H1 (cell line): ENCODE results near the gene SGPP2. TPM values are rescaled to one million over a fixed set of nuclear protein-coding genes. Genes with fewer than 3 reads are reported as not detected.

ENCODE experiments used
- CTCF ChIA-PET: fragments of 300-600 bp; sonication (Branson Sonifier 250); formaldehyde crosslinking; loops from one replicate; lab custom pipeline; 2021; ENCODE audit not compliant: partially characterized antibody; lab: Charles Lee
- POLR2A ChIA-PET: fragments of 300-600 bp; sonication (Branson Sonifier 250); formaldehyde crosslinking; loops from one replicate; lab custom pipeline; 2021; ENCODE audit warnings: inconsistent platforms; ENCODE audit not compliant: partially characterized antibody; lab: Charles Lee
- DNase-seq, 2 experiments: peaks; one replicate each; pipeline versions ENCODE4 v3.0.0 to v3.0.0-alpha.2; 2010 to 2022; ENCODE audit warnings: low spot score in 2 of 2, low read depth in 1 of 2, mixed read lengths in 1 of 2
- FAIRE-seq: peaks from 2 replicates; lab custom pipeline; 2011; peaks lifted over from hg19 to GRCh38; lab: Jason Lieb, UNC
- H2AFZ ChIP-seq: 2 replicates; pipeline ENCODE4 v1.8.1; 2012; ENCODE audit warnings: low read length, inconsistent platforms
- H2AK5ac ChIP-seq: 2 replicates; pipeline ENCODE4 v1.6.1; 2013; ENCODE audit warnings: low read depth, low read length
- H2BK120ac ChIP-seq: replicated peaks from 2 replicates; pipeline ENCODE3; 2013; ENCODE audit warnings: low read depth, low read length, inconsistent platforms
- H2BK12ac ChIP-seq: 2 replicates; pipeline ENCODE4 v1.6.1; 2013; ENCODE audit warnings: low read depth, low read length
- H2BK15ac ChIP-seq: 2 replicates; pipeline ENCODE4 v1.6.1; 2013; ENCODE audit warnings: low read length
- H2BK20ac ChIP-seq: 2 replicates; pipeline ENCODE4 v1.6.1; 2013; ENCODE audit warnings: low read length
- H2BK5ac ChIP-seq: 2 replicates; pipeline ENCODE4 v1.6.1; 2013; ENCODE audit warnings: low read depth, low read length
- H3K14ac ChIP-seq: 2 replicates; pipeline ENCODE4 v1.6.1; 2013; ENCODE audit warnings: inconsistent platforms; ENCODE audit not compliant: insufficient read length
- H3K18ac ChIP-seq: 2 replicates; pipeline ENCODE4 v1.6.1; 2013; ENCODE audit warnings: low read length; ENCODE audit errors: extremely low read depth
- H3K23ac ChIP-seq: 2 replicates; pipeline ENCODE4 v1.6.1; 2013; ENCODE audit warnings: inconsistent platforms; ENCODE audit not compliant: insufficient read length
- H3K23me2 ChIP-seq: 2 replicates; pipeline ENCODE4 v1.6.1; 2013; ENCODE audit warnings: low read depth, low read length
- H3K27ac ChIP-seq: 2 replicates; pipeline ENCODE4 v1.6.1; 2011; ENCODE audit warnings: low read depth, low read length, inconsistent platforms
- H3K27me3 ChIP-seq, 4 experiments: replicated peaks in 1 of 4; 1 replicate in 1 of 4; 2 replicates in 3 of 4; pipeline versions ENCODE4 v1.6.1 to v1.8.1; 2011 to 2013; ENCODE audit warnings: low read length in 3 of 4, mild to moderate bottlenecking in 3 of 4, inconsistent platforms in 2 of 4, mixed read lengths in 2 of 4, moderate library complexity in 1 of 4; ENCODE audit not compliant: control insufficient read depth in 3 of 4, insufficient read depth in 3 of 4; ENCODE audit errors: extremely low read depth in 1 of 4
- H3K36me3 ChIP-seq, 4 experiments: 2 replicates each; pipeline versions ENCODE4 v1.6.1 to v1.8.1; 2011 to 2013; ENCODE audit warnings: mild to moderate bottlenecking in 4 of 4, low read length in 3 of 4, moderate library complexity in 2 of 4, control low read depth in 1 of 4, inconsistent platforms in 1 of 4; ENCODE audit not compliant: insufficient read depth in 4 of 4, control insufficient read depth in 2 of 4
- H3K4ac ChIP-seq: replicated peaks from 2 replicates; pipeline ENCODE3; 2013; ENCODE audit warnings: low read length, low read depth, mixed read lengths, inconsistent platforms; ENCODE audit not compliant: insufficient read length
- H3K4me1 ChIP-seq, 4 experiments: replicated peaks in 1 of 4; 1 replicate in 1 of 4; 2 replicates in 3 of 4; pipeline versions ENCODE4 v1.6.1 to v1.8.1; 2011 to 2013; ENCODE audit warnings: low read length in 3 of 4, inconsistent platforms in 2 of 4, mixed read lengths in 1 of 4; ENCODE audit not compliant: insufficient read depth in 4 of 4, control insufficient read depth in 3 of 4
- H3K4me2 ChIP-seq, 2 experiments: 2 replicates each; pipeline versions ENCODE4 v1.6.1 to v1.8.1; 2011 to 2013; ENCODE audit warnings: low read depth in 2 of 2, low read length in 2 of 2, control low read depth in 1 of 2, inconsistent platforms in 1 of 2, mild to moderate bottlenecking in 1 of 2; ENCODE audit not compliant: insufficient read depth in 1 of 2
- H3K4me3 ChIP-seq, 4 experiments: fragments of 200-600, 300-600 bp in 1 of 4; sonication (generic), shearing (Covaris generic), sonication (Bioruptor Twin) in 1 of 4; 2 replicates each; pipeline versions ENCODE4 v1.5.1 to v1.8.1; 2011 to 2016; ENCODE audit warnings: low read length in 4 of 4, low read depth in 3 of 4, control low read depth in 2 of 4, inconsistent platforms in 2 of 4, mild to moderate bottlenecking in 2 of 4, mixed read lengths in 1 of 4, moderate library complexity in 1 of 4; ENCODE audit not compliant: insufficient read depth in 2 of 4; ENCODE audit errors: extremely low read depth in 1 of 4
- H3K56ac ChIP-seq: replicated peaks from 2 replicates; pipeline ENCODE3; 2013; ENCODE audit warnings: low read depth, mild to moderate bottlenecking, mixed read lengths, low read length, inconsistent platforms; ENCODE audit not compliant: insufficient read length
- H3K79me1 ChIP-seq: 2 replicates; pipeline ENCODE4 v1.6.1; 2013; ENCODE audit warnings: low read depth, low read length, control low read depth
- H3K79me2 ChIP-seq, 2 experiments: 2 replicates each; pipeline versions ENCODE4 v1.6.1 to v1.8.1; 2012 to 2013; ENCODE audit warnings: low read length in 2 of 2, mild to moderate bottlenecking in 2 of 2, inconsistent platforms in 1 of 2; ENCODE audit not compliant: insufficient read depth in 2 of 2, control insufficient read depth in 1 of 2
- H3K9ac ChIP-seq, 4 experiments: replicated peaks in 1 of 4; 1 replicate in 1 of 4; 2 replicates in 3 of 4; pipeline versions ENCODE4 v1.6.1 to v1.8.1; 2011 to 2013; ENCODE audit warnings: low read depth in 3 of 4, low read length in 3 of 4, control low read depth in 2 of 4, mild to moderate bottlenecking in 2 of 4, moderate library complexity in 2 of 4, inconsistent platforms in 1 of 4; ENCODE audit errors: extremely low read depth in 1 of 4
- H3K9me3 ChIP-seq, 2 experiments: 2 replicates each; pipeline versions ENCODE4 v1.6.1 to v1.8.1; 2012 to 2013; ENCODE audit warnings: mild to moderate bottlenecking in 2 of 2, moderate library complexity in 2 of 2, control low read depth in 1 of 2, inconsistent platforms in 1 of 2, low read depth in 1 of 2, low read length in 1 of 2, mixed read lengths in 1 of 2; ENCODE audit not compliant: insufficient read depth in 2 of 2
- H4K20me1 ChIP-seq, 2 experiments: replicated peaks in 1 of 2; 2 replicates each; pipeline versions ENCODE3 to v1.8.1; 2011 to 2013; ENCODE audit warnings: inconsistent platforms in 2 of 2, low read length in 2 of 2, mild to moderate bottlenecking in 1 of 2; ENCODE audit not compliant: insufficient read depth in 2 of 2, control insufficient read depth in 1 of 2
- H4K5ac ChIP-seq: 2 replicates; pipeline ENCODE4 v1.6.1; 2013; ENCODE audit warnings: low read length, low read depth, mixed read lengths, inconsistent platforms; ENCODE audit not compliant: insufficient read length
- H4K8ac ChIP-seq: 2 replicates; pipeline ENCODE4 v1.8.0; 2013; ENCODE audit warnings: mild to moderate bottlenecking, moderate library complexity, low read length, inconsistent platforms; ENCODE audit not compliant: insufficient read depth; ENCODE audit errors: extremely low read depth
- H4K91ac ChIP-seq: replicated peaks from 2 replicates; pipeline ENCODE3; 2013; ENCODE audit warnings: low read length, mixed read lengths, inconsistent platforms; ENCODE audit not compliant: insufficient read length
- ATF3 ChIP-seq: IDR thresholded peaks from 2 replicates; pipeline ENCODE4 v1.6.1; 2011; ENCODE audit warnings: low read depth, mild to moderate bottlenecking, low read length; ENCODE audit not compliant: insufficient read depth
- BACH1 ChIP-seq: IDR thresholded peaks from 2 replicates; pipeline ENCODE4 v1.6.1; 2012; ENCODE audit warnings: low read length, improper control_type of control experiment
- CBX5 ChIP-seq: fragments of 300-800, 300-1000 bp; sonication (generic); IDR thresholded peaks from 2 replicates; pipeline ENCODE4 v1.7.1; 2016; ENCODE audit warnings: antibody characterized with exemption, low read length, low read depth
- E2F6 ChIP-seq: IDR thresholded peaks from 2 replicates; pipeline ENCODE4 v1.6.1; 2012; ENCODE audit warnings: inconsistent platforms
- EZH2 ChIP-seq: fragments of 200-600 bp; sonication (generic); IDR thresholded peaks from 2 replicates; pipeline ENCODE4 v1.7.1; 2012; ENCODE audit warnings: low read depth, mild to moderate bottlenecking, moderate library complexity, low read length, inconsistent platforms; ENCODE audit not compliant: severe bottlenecking
- HDAC6 ChIP-seq: IDR thresholded peaks from one replicate; pipeline ENCODE4 v1.7.1; 2012; ENCODE audit warnings: low read depth, mild to moderate bottlenecking, inconsistent platforms, low read length, moderate library complexity
- POLR2A ChIP-seq, 2 experiments: IDR thresholded peaks; 1 replicate in 1 of 2; 2 replicates in 1 of 2; pipeline ENCODE4 v1.6.1; 2011; ENCODE audit warnings: low read depth in 2 of 2, low read length in 2 of 2, mild to moderate bottlenecking in 2 of 2; ENCODE audit errors: control extremely low read depth in 1 of 2
- RXRA ChIP-seq: IDR thresholded peaks from 2 replicates; pipeline ENCODE4 v1.6.1; 2011; ENCODE audit warnings: low read depth, mild to moderate bottlenecking, low read length, moderate library complexity; ENCODE audit not compliant: insufficient read depth
- SP4 ChIP-seq: IDR thresholded peaks from 2 replicates; pipeline ENCODE4 v1.6.1; 2012; ENCODE audit warnings: low read length, inconsistent platforms
- TAF1 ChIP-seq: IDR thresholded peaks from 2 replicates; pipeline ENCODE4 v1.6.1; 2011; ENCODE audit warnings: mild to moderate bottlenecking, low read depth, low read length
- TEAD4 ChIP-seq: IDR thresholded peaks from 2 replicates; pipeline ENCODE4 v1.6.1; 2012; ENCODE audit warnings: low read depth, low read length, inconsistent platforms, mixed read lengths
- WGBS, 2 experiments: shearing (Covaris generic) in 1 of 2; methylation state at CpG; one replicate each; pipeline versions ENCODE4 v1.1.6 to v1.1.7; 2013 to 2015; ENCODE audit warnings: low lambda C conversion rate in 2 of 2, mixed read lengths in 2 of 2, inconsistent platforms in 1 of 2, low coverage in 1 of 2, missing lambda C conversion rate in 1 of 2; ENCODE audit not compliant: insufficient replicate concordance in 2 of 2, insufficient coverage in 1 of 2, insufficient read length in 1 of 2; ENCODE audit errors: extremely low coverage in 1 of 2, missing lambda C conversion rate in 1 of 2; 5-methylcytosine and 5-hydroxymethylcytosine counted together
- long read RNA-seq, 2 experiments: library from RNA in 1 of 2; library from capped mRNA in 1 of 2; stranded (forward); transcript quantifications; one replicate each; pipeline ENCODE4 v2.0.0, GENCODE V29; 2021; ENCODE audit warnings: inconsistent platforms in 1 of 2
- polyA minus RNA-seq, 3 experiments: library from RNA; depleted of rRNA, polyadenylated mRNA; stranded (reverse); fragments of >200 nt; gene quantifications; 1 replicate in 2 of 3; 2 replicates in 1 of 3; pipeline ENCODE4 v1.2.3, GENCODE V29; 2011
- polyA plus RNA-seq, 7 experiments: library from polyadenylated mRNA; depleted of rRNA in 3 of 7; stranded (reverse) in 5 of 7; unstranded in 2 of 7; fragments of >200 nt in 5 of 7; fragments of 200-250 nt in 2 of 7; gene quantifications; 1 replicate in 5 of 7; 2 replicates in 1 of 7; 4 replicates in 1 of 7; pipeline versions ENCODE4 v1.2.1 to v1.2.3, GENCODE V29; 2011 to 2013; ENCODE audit warnings: missing spikeins in 2 of 7, mixed read lengths in 2 of 7
- total RNA-seq: library from RNA; stranded (reverse); fragmentation: NEBNext Ultra II Directional; extraction: Animal tissue kit (Norgen Biotek cat#: 25700); gene quantifications from 2 replicates; pipeline ENCODE4 v1.2.1, GENCODE V29; 2021

Gene SGPP2
- total RNA-seq (not detected in 2 replicates), polyA plus RNA-seq (2011; rRNA removed) (0.27 and 0.29 TPM in 2 replicates), polyA minus RNA-seq (2011; rRNA and poly(A)+ RNA removed) (0.16 and 0.41 TPM in 2 replicates)
- polyA plus RNA-seq (2011; cell fraction: cytosol; rRNA removed), result 0.12 TPM
- 0.07 TPM for polyA plus RNA-seq (2011; cell fraction: nucleus; rRNA removed)
- 0.31 to 0.65 TPM (median 0.41 TPM) in 4 replicates for polyA plus RNA-seq (2012, experiment 1 of 2)
- polyA plus RNA-seq (2012, experiment 2 of 2), result 0.09 TPM
- 0.06 TPM for polyA plus RNA-seq (2013, experiment 1 of 2)
- polyA plus RNA-seq (2013, experiment 2 of 2), result 0.02 TPM
- not detected for polyA minus RNA-seq (2011; cell fraction: cytosol; rRNA and poly(A)+ RNA removed)
- not detected for polyA minus RNA-seq (2011; cell fraction: nucleus; rRNA and poly(A)+ RNA removed)
- long read RNA-seq, experiment 1, result 0 reads
- long read RNA-seq, experiment 2, result 0 reads

- Histone ChIP-seq H2AK5ac (no peak within 1 kb of the TSS), H3K4me2 (peak within 1 kb of the TSS; percentile 88 to 95), H2BK20ac (no peak within 1 kb of the TSS), H3K79me2 (no peaks in the 10 kb centered on the region), H4K5ac (no peak within 1 kb of the TSS), H3K36me3 (peaks cover 0 to 4% (median 0%) of the 10 kb centered on the region in 4 experiments; a peak in 1 of 8 replicates), H3K18ac (peak within 1 kb of the TSS; percentile 38; the same call in 1 of the 2 replicates), H3K9ac (peak within 1 kb of the TSS in 1 of 4 experiments; percentile 34; a peak in 1 of 7 replicates), H3K4me1 (peaks cover 2 to 8% (median 5%) of the 10 kb centered on the region in 4 experiments; a peak in 5 of 7 replicates), H3K56ac (no peak within 1 kb of the TSS), H4K91ac (no peak within 1 kb of the TSS), H3K27me3 (peaks cover 47 to 73% (median 69%) of the 10 kb centered on the region in 4 experiments), H3K9me3 (no peaks in the 10 kb centered on the region), H2AFZ (peak within 1 kb of the TSS; percentile 90), H3K79me1 (no peaks in the 10 kb centered on the region), H4K8ac (no peak within 1 kb of the TSS), H2BK15ac (no peak within 1 kb of the TSS), H4K20me1 (no peaks in the 10 kb centered on the region), H3K4me3 (peak within 1 kb of the TSS; percentile 52 to 74 (median 55)), H2BK12ac (no peak within 1 kb of the TSS; the same call in 1 of the 2 replicates), H3K4ac (no peak within 1 kb of the TSS), H3K23ac (no peak within 1 kb of the TSS), H3K14ac (no peak within 1 kb of the TSS), H2BK5ac (no peak within 1 kb of the TSS), H3K23me2 (peaks cover 3% of the 10 kb centered on the region; the same call in 1 of the 2 replicates), H3K27ac (no peak within 1 kb of the TSS), H2BK120ac (no peak within 1 kb of the TSS)
- WGBS, 2 experiments, result 1% methylated on average over 28 of the region's 61 CpGs; no CpG with 5 or more reads in 1 of the 2 experiments
- CTCF ChIA-PET, result no interaction called here
- FAIRE-seq (no peak), DNase-seq (peak in 1 of 2 experiments; percentile 76)
- POLR2A ChIA-PET, result no interaction called here
- TF ChIP-seq BACH1, result no peak
- no peak for TF ChIP-seq TAF1
- TF ChIP-seq TEAD4, result no peak
- no peak for TF ChIP-seq E2F6
- no peak for TF ChIP-seq CBX5
- no peak for TF ChIP-seq HDAC6
- TF ChIP-seq ATF3, result no peak
- TF ChIP-seq SP4, result no peak
- TF ChIP-seq RXRA, result no peak
- TF ChIP-seq EZH2, result no peak
- no peak for TF ChIP-seq POLR2A (IDR thresholded peaks at IDR 0.05; ENCODE audit: control extremely low read depth in 1 of 2, low read depth in 2 of 2, low read length in 2 of 2)
Measured at GRCh38 chr2:222424276-222424728, at the start of gene SGPP2. Gene SGPP2 (plus strand): TSS chr2:222424543. CDS start chr2:222424603, 60 bp downstream.
